Measurements from ENCODE around the gene RBM15B.
"Not testable (repeated sequence)": the region's sequence is repeated elsewhere in the genome, so short reads cannot be mapped to it uniquely, and the experiment has no call there.

The RBM15B gene

DNA sequence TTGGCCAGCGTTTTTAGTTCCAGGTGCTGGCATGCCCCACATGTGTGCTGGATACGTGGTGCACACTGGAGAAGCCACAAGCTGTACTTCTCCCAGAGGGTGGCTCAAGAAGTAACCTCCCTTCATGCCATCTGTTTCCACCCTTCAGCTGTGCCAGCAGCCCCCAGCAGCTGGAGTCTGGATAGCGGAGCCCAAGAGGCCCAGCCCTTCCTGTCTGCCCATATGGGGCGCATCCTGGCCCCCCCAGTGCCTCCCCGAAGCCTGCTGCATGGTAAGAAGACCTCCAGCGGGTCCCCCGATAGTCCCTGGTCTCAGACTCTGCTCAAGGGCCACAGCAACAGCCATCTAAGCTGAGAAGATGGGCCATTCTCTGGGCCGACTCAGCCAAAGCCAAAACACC lies 11.8 kb upstream of the RBM15B start:
- no peak for DNase-seq (ENCODE audit: low read depth, low spot score)

GRCh38 chr3:51379746-51380455 lies 11.2 kb upstream of the RBM15B start:
- DNase-seq (ENCODE audit: low read depth, low spot score), result no peak

GRCh38 chr3:51380601-51381332 lies 10.3 kb upstream of the RBM15B start:
- DNase-seq (ENCODE audit: low read depth, low spot score), result no peak

- no peak for DNase-seq (ENCODE audit: low read depth, low spot score)
Measured at GRCh38 chr3:51381333-51381705, 9.8 kb upstream of the RBM15B start.

GRCh38 chr3:51382076-51382745 lies 8.9 kb upstream of the RBM15B start:
- DNase-seq (ENCODE audit: low read depth, low spot score), result no peak

DNA sequence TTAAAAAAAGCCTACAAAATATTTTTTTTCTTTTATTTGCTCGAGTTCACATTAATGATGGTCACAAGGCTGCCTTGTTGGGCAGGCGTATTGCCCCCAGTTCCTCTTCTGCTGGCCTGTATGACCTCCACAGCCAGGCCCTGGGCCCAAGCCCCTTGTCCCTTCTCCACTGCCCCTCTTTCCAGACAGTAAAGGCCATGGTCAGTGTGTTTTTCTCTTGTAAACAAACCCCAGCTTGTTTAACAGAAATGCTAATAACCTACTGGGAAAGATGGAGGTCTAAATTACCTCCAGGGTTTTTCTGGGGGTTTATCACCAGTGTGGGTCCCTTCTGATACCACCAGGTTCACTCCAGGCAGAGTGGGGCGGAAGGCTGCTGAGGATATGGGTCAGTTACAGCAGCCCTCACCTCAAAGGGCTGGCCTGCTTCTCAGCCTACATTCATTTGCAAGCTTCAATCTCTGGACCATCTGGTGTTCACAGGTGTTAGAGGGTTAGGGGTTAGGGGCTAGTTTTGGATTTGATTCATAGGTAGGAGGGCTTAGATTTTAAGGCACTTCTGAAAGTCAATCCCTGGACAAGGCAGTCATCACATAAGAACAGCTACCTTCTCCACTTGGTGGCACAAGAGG lies 8.0 kb upstream of the RBM15B start:
- DNase-seq (ENCODE audit: low read depth, low spot score), result no peak

GRCh38 chr3:51384055-51384725 lies 6.9 kb upstream of the RBM15B start:
- DNase-seq (ENCODE audit: low read depth, low spot score), result no peak

DNA sequence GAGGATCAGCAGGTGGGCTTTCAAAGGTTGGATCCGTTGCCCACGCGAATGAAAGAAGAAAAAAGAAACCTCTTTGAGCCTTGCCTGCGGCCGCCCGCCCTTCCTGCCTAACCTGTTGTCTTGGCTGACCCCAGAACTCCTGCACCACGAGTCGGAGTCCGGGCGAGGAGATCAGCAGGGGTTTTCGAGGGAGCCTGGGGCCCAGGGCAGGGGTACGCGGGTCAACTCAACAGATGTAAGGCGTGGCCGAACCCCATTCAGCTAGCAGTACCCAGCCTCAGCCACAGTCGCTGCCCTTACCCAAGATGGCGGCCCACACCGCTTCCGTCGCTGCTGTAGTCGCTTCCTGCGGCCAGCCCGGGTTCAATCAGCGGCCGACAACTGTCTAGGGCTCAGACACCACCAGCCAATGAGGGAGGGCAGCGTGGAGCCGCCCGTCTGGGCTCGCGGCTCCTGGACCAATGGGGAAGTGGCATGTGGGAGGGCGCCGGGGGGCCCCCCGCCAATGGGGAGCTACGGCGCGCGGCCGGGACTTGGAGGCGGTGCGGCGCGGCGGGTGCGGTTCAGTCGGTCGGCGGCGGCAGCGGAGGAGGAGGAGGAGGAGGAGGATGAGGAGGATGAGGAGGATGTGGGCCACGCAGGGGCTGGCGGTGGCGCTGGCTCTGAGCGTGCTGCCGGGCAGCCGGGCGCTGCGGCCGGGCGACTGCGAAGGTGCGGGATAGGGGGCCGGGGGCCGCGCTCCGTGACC lies 6.2 kb upstream of the RBM15B start, which contains the start of gene MANF:
TSS of gene MANF (plus strand) at position 566 of the 748 bp plus-strand sequence. CDS start at position 618, 52 bp downstream.
- peak; percentile 96 for DNase-seq (ENCODE audit: low read depth, low spot score)

GRCh38 chr3:51385621-51386091 lies 5.4 kb upstream of the RBM15B start:
- no peak for DNase-seq (ENCODE audit: low read depth, low spot score)

- no peak for DNase-seq (ENCODE audit: low read depth, low spot score)
Measured at GRCh38 chr3:51386159-51386851, 4.8 kb upstream of the RBM15B start.

DNA sequence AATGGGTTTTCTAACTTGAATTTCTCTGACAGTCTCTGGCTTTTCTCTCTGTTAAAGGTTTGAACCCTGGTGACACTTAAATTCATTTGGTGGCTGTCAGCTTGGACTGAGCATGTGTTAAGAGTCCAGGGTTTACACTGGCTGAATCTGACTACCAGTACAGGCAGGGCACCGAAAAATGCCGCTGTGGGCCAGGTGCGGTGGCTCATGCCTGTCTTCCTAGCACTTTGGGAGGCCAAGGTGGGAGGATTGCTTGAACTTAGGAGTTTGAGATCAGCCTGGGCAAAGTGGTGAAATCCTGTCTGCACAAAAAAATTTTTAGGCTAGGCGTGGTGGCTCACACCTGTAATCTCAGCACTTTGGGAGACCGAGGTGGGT lies 4.2 kb upstream of the RBM15B start:
- DNase-seq (ENCODE audit: low read depth, low spot score), result no peak

GRCh38 chr3:51387281-51387680 lies 3.8 kb upstream of the RBM15B start:
- not testable (repeated sequence) for DNase-seq (ENCODE audit: low read depth, low spot score)

DNA sequence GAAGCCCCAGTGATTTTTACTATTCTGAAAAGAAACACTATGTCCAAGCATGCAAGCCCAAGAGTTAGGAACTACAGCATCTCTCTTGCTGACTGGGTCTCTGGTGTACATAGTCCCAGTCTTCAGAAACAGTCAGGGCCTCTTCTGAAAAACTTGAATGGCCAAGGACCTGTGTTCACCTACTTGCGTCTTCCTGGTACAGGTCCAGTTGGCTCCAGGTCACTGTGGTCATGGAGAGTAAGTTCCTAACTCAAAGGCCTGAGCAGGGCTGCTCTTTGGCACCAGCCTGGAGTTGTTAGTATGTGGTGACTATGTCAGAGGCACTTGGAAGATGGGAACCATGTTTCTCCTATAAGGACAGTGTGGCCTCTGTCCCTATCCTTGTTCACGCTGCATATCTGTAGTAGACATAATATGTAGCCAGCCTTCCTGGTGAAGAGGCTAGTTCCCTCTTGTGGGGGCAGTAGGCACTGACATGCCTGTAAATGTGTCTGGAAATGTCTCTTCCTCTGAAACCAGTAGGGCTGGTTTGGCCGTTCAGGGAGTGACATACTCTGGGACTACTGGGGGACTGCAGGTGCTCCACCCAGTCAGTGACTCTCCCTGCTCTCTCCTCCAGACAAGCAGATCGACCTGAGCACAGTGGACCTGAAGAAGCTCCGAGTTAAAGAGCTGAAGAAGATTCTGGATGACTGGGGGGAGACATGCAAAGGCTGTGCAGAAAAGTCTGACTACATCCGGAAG lies 2.6 kb upstream of the RBM15B start:
- no peak for DNase-seq (ENCODE audit: low read depth, low spot score)

- DNase-seq (ENCODE audit: low read depth, low spot score), result no peak
Measured at GRCh38 chr3:51389423-51390183, 1.5 kb upstream of the RBM15B start.

GRCh38 chr3:51390246-51391074 lies 625 bp upstream of the RBM15B start:
- DNase-seq (ENCODE audit: low read depth, low spot score), result no peak

DNA sequence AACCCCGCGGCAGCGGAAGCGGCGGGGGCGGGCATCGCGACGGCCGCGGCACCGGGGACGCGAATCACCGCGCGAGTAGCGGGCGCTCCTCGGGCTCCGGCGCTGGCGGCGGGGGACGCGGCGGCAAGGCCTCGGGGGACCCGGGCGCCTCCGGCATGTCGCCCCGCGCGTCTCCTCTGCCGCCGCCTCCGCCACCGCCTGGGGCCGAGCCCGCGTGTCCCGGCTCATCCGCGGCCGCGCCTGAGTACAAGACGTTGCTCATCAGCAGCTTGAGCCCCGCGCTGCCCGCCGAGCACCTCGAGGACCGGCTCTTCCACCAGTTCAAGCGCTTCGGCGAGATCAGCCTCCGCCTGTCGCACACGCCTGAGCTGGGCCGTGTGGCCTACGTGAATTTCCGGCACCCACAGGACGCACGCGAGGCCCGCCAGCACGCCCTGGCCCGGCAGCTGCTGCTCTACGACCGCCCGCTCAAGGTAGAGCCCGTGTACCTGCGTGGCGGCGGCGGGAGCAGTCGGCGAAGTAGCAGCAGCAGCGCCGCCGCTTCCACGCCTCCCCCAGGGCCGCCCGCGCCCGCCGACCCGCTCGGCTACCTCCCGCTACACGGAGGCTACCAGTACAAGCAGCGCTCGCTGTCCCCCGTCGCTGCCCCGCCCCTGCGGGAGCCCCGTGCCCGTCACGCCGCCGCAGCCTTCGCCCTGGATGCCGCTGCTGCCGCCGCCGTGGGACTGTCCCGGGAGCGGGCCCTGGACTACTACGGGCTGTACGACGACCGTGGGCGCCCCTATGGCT lies 675 bp downstream of the RBM15B start:
- no peak for DNase-seq (ENCODE audit: low read depth, low spot score)

Measured in brain pericyte (primary cell).